NAMALWA (cell line): ENCODE measurements around the gene LRFN3.
"Not testable (repeated sequence)": the region's sequence is repeated elsewhere in the genome, so short reads cannot be mapped to it uniquely, and the experiment has no call there.

Experiments
- DNase-seq: peaks from one replicate; pipeline ENCODE4 v3.0.0-alpha.2; 2015; ENCODE audit warnings: low spot score

The LRFN3 gene

GRCh38 chr19:35977446-35978222 lies 41.5 kb downstream of the LRFN3 start:
- peak; percentile 86 for DNase-seq

- no peak for DNase-seq
Observed at GRCh38 chr19:35978271-35978670, 42.1 kb downstream of the LRFN3 start.

GRCh38 chr19:35978832-35979365 lies 42.7 kb downstream of the LRFN3 start:
- no peak for DNase-seq

- not testable (repeated sequence) for DNase-seq
Observed at GRCh38 chr19:35980997-35981396, 44.8 kb downstream of the LRFN3 start.

GRCh38 chr19:35983177-35983576 lies 47.0 kb downstream of the LRFN3 start:
- DNase-seq = no peak

- no peak for DNase-seq
Observed at GRCh38 chr19:35986111-35986510, 49.9 kb downstream of the LRFN3 start.

GRCh38 chr19:35986664-35987570 lies 50.7 kb downstream of the LRFN3 start:
- peak; percentile 51 for DNase-seq

- DNase-seq = no peak
Observed at GRCh38 chr19:35987571-35987896, 51.4 kb downstream of the LRFN3 start.

- no peak for DNase-seq
Observed at GRCh38 chr19:35988824-35989223, 52.6 kb downstream of the LRFN3 start.

- DNase-seq = no peak
Observed at GRCh38 chr19:35990156-35990555, 54.0 kb downstream of the LRFN3 start.

GRCh38 chr19:35990771-35991730 lies 54.9 kb downstream of the LRFN3 start:
- no peak for DNase-seq

GRCh38 chr19:35991731-35992450 lies 55.7 kb downstream of the LRFN3 start:
- no peak for DNase-seq

- no peak for DNase-seq
Observed at GRCh38 chr19:35992907-35993765, 57.0 kb downstream of the LRFN3 start.

GRCh38 chr19:35993923-35994598 lies 57.9 kb downstream of the LRFN3 start:
- DNase-seq = no peak
